GM12801 (cell line): Measurements from ENCODE around the gene ATP11A.

Experiments
- CTCF ChIP-seq: IDR thresholded peaks from one replicate; pipeline ENCODE4 v1.5.1; 2011; ENCODE audit warnings: control low read depth; ENCODE audit not compliant: insufficient read length; ENCODE audit errors: extremely low read depth

The ATP11A gene

DNA sequence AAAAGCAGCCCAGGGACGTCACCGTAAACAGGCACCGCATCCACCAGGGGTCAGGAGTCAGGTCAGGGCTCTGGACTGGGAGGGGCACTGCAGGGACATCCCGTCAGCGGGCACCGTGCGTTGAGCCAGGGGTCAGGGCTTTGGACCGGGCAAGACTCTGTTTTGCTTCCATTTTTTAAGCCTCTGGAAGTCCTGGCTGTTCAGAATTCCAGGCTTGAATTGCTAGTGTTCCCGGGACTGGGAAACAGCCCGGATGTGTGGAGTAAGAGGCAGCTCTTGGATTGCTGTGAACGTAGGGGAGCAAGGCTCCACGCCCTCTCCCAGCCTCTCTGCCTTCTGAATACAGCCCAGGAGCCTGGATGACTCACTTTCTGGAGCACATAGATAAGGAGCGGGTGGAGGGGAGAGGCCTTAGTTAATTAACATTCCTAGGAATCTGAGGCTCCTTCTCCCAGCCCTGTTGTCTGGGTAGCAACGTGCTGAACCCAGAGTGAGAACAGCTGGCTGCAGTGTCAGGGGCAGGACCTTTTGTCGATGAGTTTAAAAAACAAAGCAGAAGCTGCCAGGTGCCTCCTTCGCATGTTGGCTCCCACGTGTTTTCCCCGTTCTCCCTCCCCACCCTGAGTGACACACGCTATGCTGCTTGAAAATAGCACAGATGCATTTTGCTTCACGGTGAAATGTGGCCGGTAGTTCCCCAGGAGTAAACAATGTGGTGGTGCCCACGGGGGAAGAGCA, 21.9 kb downstream of the ATP11A start:
- no peak for TF ChIP-seq CTCF

DNA sequence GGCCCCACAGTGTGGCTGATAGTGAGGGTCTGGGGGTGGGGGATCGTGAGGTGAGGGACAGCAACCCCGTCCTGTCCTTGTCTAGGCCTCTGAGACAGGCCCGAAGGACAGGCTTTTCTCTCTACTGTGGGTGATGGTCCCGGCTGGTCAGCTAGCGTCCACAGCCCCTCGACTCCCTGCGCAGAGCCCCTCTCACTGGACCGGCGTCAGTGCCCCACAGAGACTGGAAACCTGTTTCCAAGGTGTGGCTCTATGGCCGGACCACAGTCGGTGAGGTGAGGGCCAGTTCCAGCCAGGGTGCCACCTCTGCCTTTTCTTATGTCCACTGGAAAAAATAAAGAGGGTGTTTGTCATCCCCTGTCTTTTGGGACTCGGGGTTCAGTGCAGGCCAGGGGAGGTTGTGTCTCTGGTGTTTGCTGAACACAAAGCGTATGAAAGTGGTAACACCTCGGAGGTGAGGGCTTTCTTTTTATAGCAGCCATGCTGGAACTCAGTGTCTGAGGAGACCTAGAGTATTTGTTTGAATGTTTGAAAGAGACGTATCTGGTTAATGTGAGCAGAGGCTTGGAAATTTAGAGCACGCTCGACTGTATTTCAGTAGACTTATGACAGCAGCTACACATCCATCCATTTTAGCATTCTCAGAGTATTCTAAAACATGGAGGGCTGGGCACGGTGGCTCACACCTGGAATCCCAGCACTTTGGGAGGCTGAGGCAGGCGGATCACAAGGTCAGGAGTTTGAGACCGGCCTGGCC, 22.8 kb downstream of the ATP11A start:
- TF ChIP-seq CTCF, result no peak

GRCh38 chr13:112713517-112714253, 23.8 kb downstream of the ATP11A start:
- no peak for TF ChIP-seq CTCF

DNA sequence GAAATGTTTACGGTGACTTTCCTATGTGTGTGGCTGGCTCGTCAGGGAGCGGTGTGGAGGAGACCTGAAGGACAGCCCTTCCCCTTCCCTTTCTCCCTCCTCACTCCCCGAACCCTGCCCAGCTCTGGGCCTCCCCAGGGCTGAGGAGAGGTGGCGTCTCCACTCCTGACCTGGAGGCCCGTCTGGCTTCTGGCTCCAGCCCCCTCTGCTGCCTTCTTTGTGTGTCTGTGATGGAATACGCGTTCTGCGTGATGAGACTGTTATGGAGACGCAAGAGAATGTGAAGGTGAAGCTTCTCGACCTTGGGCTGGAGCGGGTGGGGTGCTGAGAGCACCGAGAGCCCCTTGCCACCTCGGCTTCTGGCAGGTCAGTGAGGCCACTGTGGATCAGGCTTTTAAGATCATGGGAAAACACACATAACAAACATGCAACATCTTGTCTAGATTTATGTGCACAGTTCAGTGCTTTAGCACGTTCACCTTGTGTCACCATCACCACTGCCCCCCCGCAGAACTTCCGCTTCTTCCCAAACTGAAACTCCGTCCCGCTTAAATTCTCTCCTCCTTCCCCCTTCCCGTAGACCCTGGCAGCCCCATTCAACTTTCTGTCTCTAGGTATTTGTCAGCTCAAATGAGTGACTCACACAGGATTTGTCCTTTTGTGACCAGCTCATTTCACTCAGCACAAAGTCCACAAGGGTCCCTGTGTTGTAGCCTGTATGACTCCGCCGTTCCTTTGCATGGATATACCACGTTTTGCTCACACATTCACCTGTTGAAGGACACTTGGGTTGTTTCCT, 24.7 kb downstream of the ATP11A start:
- TF ChIP-seq CTCF, result no peak

- TF ChIP-seq CTCF, result no peak
Observed at GRCh38 chr13:112715210-112715609, 25.4 kb downstream of the ATP11A start.

DNA sequence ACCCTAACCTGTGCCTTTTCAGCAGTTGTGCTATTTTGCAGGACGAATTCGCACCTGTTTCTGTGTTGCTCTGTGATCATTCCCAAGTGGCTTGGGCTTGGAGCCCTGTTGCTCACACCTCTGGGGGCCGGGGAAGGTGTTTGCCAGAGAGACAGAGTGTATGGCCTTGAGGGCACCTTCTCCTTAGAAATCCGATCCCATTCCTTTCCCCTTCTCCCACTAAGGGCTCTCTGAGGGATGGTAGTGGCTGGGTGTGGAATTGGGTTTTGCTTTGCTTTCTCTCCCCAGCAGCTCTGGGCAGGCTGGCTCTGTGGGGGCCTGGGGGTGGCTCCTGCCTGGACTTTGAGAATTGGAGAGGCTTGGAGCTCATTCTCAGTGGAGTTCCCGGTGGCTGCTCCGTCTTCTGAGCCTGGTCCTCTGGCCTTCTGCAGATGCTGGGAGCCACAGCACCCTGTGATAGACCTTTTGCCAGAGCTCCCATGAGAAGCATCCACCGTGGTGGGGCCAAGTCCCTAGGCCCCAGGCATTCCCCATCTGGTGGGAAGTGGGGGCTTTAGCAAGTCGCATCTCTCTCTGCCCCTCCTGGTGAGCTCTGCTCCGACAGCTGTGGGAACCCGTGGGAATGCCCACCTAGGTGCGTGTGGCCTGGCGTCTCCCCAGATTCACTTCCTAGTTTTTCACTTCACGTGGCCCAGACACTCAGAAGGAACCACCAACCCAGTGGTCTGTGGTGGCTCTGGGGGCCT, 26.1 kb downstream of the ATP11A start:
- TF ChIP-seq CTCF, result no peak
